WTC11 (cell line): ENCODE results near the gene RTP3. TPM values are rescaled to one million over a fixed set of nuclear protein-coding genes. Genes with fewer than 3 reads are reported as not detected.

Experiments
- ATAC-seq: fragments of 200-7000 bp; cut with Tn5 transposase; 2 replicates; pipeline ENCODE4 v1.10.0; 2021; ENCODE audit warnings: mild to moderate bottlenecking, moderate library complexity
- CTCF ChIA-PET: fragments of 300-600 bp; sonication (Branson Sonifier 250); formaldehyde crosslinking; loops from one replicate; lab custom pipeline; 2021; ENCODE audit warnings: antibody characterized with exemption; lab: Charles Lee
- POLR2A ChIA-PET: fragments of 350-600 bp; sonication (Branson Sonifier 250); formaldehyde crosslinking; loops from one replicate; lab custom pipeline; 2021; ENCODE audit warnings: antibody characterized with exemption; lab: Charles Lee
- DNase-seq: peaks from one replicate; pipeline ENCODE4 v3.0.0; 2021; ENCODE audit warnings: low spot score
- H3K27ac Mint-ChIP-seq: 2 replicates; pipeline ENCODE4 v1.8.0; 2021; ENCODE audit warnings: mixed read lengths
- H3K27me3 Mint-ChIP-seq: 2 replicates; pipeline ENCODE4 v1.8.0; 2021; ENCODE audit warnings: low read depth, mild to moderate bottlenecking, moderate library complexity, mixed read lengths
- H3K36me3 Mint-ChIP-seq: 2 replicates; pipeline ENCODE4 v1.8.0; 2021; ENCODE audit warnings: mixed read lengths
- H3K4me1 Mint-ChIP-seq: 2 replicates; pipeline ENCODE4 v1.8.0; 2022; ENCODE audit warnings: mixed read lengths
- H3K4me3 Mint-ChIP-seq: 2 replicates; pipeline ENCODE4 v1.8.0; 2021; ENCODE audit warnings: mild to moderate bottlenecking, moderate library complexity, mixed read lengths
- H3K9me3 Mint-ChIP-seq: 2 replicates; pipeline ENCODE4 v1.8.0; 2021; ENCODE audit warnings: mixed read lengths
- AFF4 ChIP-seq: sonication (generic); formaldehyde crosslinking; IDR thresholded peaks from 2 replicates; pipeline ENCODE4 v1.8.1; 2023; ENCODE audit warnings: mild to moderate bottlenecking, missing genetic modification reagents, borderline replicate concordance
- ATF2 ChIP-seq: sonication (generic); formaldehyde crosslinking; IDR thresholded peaks from 2 replicates; pipeline ENCODE4 v1.8.1; 2022; ENCODE audit warnings: low read depth, missing genetic modification reagents, borderline replicate concordance
- CREM ChIP-seq: sonication (generic); formaldehyde crosslinking; IDR thresholded peaks from 2 replicates; pipeline ENCODE4 v1.8.1; 2022; ENCODE audit warnings: mild to moderate bottlenecking, missing genetic modification reagents, moderate library complexity
- E2F1 ChIP-seq: sonication (generic); formaldehyde crosslinking; IDR thresholded peaks from 2 replicates; pipeline ENCODE4 v1.8.0; 2022; ENCODE audit warnings: mild to moderate bottlenecking, missing genetic modification reagents
- NR1H2 ChIP-seq: sonication (generic); formaldehyde crosslinking; IDR thresholded peaks from 2 replicates; pipeline ENCODE4 v1.9.0; 2021; ENCODE audit warnings: mild to moderate bottlenecking, moderate library complexity, missing genetic modification reagents
- PRDM15 ChIP-seq: sonication (generic); formaldehyde crosslinking; IDR thresholded peaks from 2 replicates; pipeline ENCODE4 v1.8.0; 2022; ENCODE audit warnings: missing genetic modification reagents
- SMAD4 ChIP-seq: sonication (generic); formaldehyde crosslinking; IDR thresholded peaks from 2 replicates; pipeline ENCODE4 v1.8.0; 2022; ENCODE audit warnings: mild to moderate bottlenecking, missing genetic modification reagents
- SP1 ChIP-seq: sonication (generic); formaldehyde crosslinking; conservative IDR thresholded peaks from 2 replicates; pipeline ENCODE4 v1.8.1; 2022; ENCODE audit warnings: missing genetic modification reagents
- ZBTB21 ChIP-seq: sonication (generic); formaldehyde crosslinking; IDR thresholded peaks from 2 replicates; pipeline ENCODE4 v1.8.1; 2023; ENCODE audit warnings: mild to moderate bottlenecking, missing genetic modification reagents, borderline replicate concordance
- ZNF263 ChIP-seq: sonication (generic); formaldehyde crosslinking; IDR thresholded peaks from 2 replicates; pipeline ENCODE4 v1.8.1; 2022; ENCODE audit warnings: low read depth, mild to moderate bottlenecking, moderate library complexity, missing genetic modification reagents
- ZNF281 ChIP-seq: sonication (generic); formaldehyde crosslinking; IDR thresholded peaks from 2 replicates; pipeline ENCODE4 v1.8.0; 2023; ENCODE audit warnings: mild to moderate bottlenecking, missing genetic modification reagents
- ZNF416 ChIP-seq: fragments of 250-450 bp; sonication (Bioruptor Pico); IDR thresholded peaks from 2 replicates; pipeline ENCODE4 v1.9.0; 2021; ENCODE audit warnings: mild to moderate bottlenecking, inconsistent platforms
- total RNA-seq: library from RNA; stranded (reverse); gene quantifications from 3 replicates; pipeline ENCODE4 v1.2.3, GENCODE V29; 2021

Gene RTP3
- total RNA-seq, 1 experiment from 2014 or later, result not detected

- TF ChIP-seq ATF2, result no peak
- TF ChIP-seq AFF4 (CRISPR knock-in tag), result no peak
- no peak for TF ChIP-seq ZNF416 (CRISPR knock-in tag)
Observed at GRCh38 chr3:46536758-46537157, 39.0 kb downstream of the RTP3 start (continued).

GRCh38 chr3:46537316-46537715, 39.5 kb downstream of the RTP3 start:
- no peak for ATAC-seq
- TF ChIP-seq E2F1 (CRISPR knock-in tag), result no peak
- no peak for TF ChIP-seq ZNF281 (CRISPR knock-in tag)
- TF ChIP-seq ZNF263 (CRISPR knock-in tag), result no peak
- TF ChIP-seq SMAD4 (CRISPR knock-in tag), result no peak
- no peak for TF ChIP-seq NR1H2 (CRISPR knock-in tag)
- no peak for TF ChIP-seq SP1 (CRISPR knock-in tag)
- TF ChIP-seq PRDM15 (CRISPR knock-in tag), result no peak
- TF ChIP-seq ZBTB21 (CRISPR knock-in tag), result no peak
- no peak for TF ChIP-seq CREM (CRISPR knock-in tag)
- Mint-ChIP-seq H3K27me3 (no peaks in the 10 kb centered on the region), H3K4me3 (no peak overlapping the region), H3K9me3 (peaks cover 5% of the 10 kb centered on the region; the same call in 1 of the 2 replicates), H3K27ac (no peak overlapping the region), H3K4me1 (peaks cover 33% of the 10 kb centered on the region), H3K36me3 (peaks cover 7% of the 10 kb centered on the region)
- ChIA-PET POLR2A (no interaction called here), CTCF (interaction anchor here (0.6 to 1.1 kb wide), 3 partner anchors 9 to 88 kb away, joined by 3 to 6 read pairs (median 4); no protein-coding TSS in a partner anchor)
- DNase-seq, result no peak
